ENCODE measurements around the gene SV2A.

DNA sequence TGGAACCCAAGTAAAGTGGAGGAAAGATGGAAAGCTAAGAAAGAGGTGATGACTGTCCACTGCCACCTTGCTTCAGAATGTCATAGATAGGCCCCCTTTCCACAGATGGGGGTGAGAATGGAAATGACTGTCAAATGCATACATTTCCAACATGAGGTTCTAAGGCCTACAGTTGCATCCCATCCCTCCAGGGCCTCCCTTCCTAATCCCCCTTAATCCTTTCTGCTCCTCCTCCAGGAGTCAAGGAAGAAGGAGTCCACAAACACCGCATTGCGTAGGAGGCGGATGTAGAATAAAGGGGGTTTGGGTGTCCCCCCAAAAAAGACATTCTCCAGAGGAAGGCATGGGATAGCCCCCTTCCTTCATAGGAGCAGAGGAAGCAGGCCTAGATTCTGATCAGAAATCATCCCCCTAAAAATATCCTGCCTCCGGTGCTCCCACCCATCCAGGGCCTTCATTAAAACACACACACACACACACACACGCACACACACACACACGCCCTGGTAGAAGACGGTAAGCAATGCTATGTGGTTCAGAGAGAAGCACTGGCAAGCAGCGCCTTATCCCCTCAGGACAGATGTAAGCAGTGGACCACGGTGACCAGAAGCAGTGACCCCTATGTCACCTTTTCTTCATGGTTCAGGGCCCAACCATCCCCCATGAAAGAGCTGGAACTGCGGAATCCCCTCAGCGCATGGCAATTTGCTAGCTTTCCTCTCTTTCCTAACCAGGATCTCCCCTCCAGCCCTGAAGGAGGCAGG lies 2.0 kb downstream of the SV2A start:
- TF ChIP-seq ATF3 (IDR thresholded peaks at IDR 0.05) = no peak
- TF ChIP-seq, protein P1, sequence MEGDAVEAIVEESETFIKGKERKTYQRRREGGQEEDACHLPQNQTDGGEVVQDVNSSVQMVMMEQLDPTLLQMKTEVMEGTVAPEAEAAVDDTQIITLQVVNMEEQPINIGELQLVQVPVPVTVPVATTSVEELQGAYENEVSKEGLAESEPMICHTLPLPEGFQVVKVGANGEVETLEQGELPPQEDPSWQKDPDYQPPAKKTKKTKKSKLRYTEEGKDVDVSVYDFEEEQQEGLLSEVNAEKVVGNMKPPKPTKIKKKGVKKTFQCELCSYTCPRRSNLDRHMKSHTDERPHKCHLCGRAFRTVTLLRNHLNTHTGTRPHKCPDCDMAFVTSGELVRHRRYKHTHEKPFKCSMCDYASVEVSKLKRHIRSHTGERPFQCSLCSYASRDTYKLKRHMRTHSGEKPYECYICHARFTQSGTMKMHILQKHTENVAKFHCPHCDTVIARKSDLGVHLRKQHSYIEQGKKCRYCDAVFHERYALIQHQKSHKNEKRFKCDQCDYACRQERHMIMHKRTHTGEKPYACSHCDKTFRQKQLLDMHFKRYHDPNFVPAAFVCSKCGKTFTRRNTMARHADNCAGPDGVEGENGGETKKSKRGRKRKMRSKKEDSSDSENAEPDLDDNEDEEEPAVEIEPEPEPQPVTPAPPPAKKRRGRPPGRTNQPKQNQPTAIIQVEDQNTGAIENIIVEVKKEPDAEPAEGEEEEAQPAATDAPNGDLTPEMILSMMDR (IDR thresholded peaks at IDR 0.05; ENCODE audit: low read depth, low read length, missing input control) = no peak

Data from liver (tissue), 3 donors.